GM19328 (cell line): Measurements from ENCODE around the gene MYO15A.

ENCODE experiments used
- ATAC-seq: cut with Tn5 transposase; IDR thresholded peaks from one replicate; pipeline ENCODE4 v1.9.1; 2021; ENCODE audit warnings: mild to moderate bottlenecking, moderate library complexity; ENCODE audit not compliant: unreplicated experiment

Gene MYO15A

DNA sequence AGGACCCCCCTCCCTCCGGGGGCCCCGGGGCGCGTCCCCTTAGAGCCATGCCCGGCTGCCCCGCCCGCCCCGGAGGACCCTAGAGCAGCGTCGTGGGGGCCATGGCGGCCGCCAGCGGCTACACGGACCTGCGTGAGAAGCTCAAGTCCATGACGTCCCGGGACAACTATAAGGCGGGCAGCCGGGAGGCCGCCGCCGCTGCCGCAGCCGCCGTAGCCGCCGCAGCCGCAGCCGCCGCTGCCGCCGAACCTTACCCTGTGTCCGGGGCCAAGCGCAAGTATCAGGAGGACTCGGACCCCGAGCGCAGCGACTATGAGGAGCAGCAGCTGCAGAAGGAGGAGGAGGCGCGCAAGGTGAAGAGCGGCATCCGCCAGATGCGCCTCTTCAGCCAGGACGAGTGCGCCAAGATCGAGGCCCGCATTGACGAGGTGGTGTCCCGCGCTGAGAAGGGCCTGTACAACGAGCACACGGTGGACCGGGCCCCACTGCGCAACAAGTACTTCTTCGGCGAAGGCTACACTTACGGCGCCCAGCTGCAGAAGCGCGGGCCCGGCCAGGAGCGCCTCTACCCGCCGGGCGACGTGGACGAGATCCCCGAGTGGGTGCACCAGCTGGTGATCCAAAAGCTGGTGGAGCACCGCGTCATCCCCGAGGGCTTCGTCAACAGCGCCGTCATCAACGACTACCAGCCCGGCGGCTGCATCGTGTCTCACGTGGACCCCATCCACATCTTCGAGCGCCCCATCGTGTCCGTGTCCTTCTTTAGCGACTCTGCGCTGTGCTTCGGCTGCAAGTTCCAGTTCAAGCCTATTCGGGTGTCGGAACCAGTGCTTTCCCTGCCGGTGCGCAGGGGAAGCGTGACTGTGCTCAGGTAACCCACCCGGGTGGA lies 75.8 kb downstream of the MYO15A start:
- no peak for ATAC-seq

- no peak for ATAC-seq
These were observed 76.8 kb downstream of the MYO15A start for GRCh38 chr17:18185391-18185790.

- ATAC-seq = no peak
These were observed 77.5 kb downstream of the MYO15A start for GRCh38 chr17:18185832-18186626.

DNA sequence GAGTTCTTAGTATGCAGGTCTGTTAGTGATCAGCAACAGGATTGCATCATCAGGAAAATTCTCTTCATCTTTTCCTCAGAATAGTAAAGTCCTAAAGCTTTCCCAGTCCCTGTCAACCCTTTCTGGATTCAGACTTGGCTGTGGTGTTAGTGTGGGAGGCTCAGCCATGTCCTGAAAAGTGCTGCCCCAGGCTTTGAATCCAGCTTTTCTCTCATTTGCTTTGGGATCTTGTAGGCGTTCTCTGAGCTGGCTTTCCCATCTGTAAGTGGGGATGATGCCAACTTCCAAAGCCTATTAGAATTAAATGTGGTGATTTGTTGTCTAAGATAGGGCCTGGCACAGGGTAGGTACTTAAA lies 78.0 kb downstream of the MYO15A start:
- ATAC-seq = no peak

DNA sequence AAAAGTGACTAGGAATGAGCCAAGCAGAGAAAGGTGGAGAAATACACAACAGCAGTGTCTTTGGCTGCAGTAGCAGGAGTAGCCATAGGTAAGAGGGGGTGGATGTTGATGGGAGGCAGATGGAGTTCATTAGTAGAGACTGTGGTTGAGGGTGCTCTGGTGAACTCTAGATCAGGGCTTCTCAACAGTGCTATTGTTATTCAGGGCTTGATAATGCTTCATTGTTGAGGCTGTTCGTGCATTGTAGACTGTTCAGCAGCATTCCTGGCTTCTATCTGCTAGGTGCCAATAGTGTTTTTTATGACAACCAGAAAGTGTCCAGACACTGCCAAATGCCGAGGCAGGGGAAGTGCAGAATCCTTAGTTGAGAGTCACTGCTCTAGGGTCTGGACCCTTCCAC lies 78.7 kb downstream of the MYO15A start:
- no peak for ATAC-seq

GRCh38 chr17:18187821-18188761 lies 79.5 kb downstream of the MYO15A start:
- ATAC-seq = no peak

GRCh38 chr17:18190628-18191235 lies 82.2 kb downstream of the MYO15A start:
- no peak for ATAC-seq

- ATAC-seq = no peak
These were observed 82.7 kb downstream of the MYO15A start for GRCh38 chr17:18191236-18191667.

DNA sequence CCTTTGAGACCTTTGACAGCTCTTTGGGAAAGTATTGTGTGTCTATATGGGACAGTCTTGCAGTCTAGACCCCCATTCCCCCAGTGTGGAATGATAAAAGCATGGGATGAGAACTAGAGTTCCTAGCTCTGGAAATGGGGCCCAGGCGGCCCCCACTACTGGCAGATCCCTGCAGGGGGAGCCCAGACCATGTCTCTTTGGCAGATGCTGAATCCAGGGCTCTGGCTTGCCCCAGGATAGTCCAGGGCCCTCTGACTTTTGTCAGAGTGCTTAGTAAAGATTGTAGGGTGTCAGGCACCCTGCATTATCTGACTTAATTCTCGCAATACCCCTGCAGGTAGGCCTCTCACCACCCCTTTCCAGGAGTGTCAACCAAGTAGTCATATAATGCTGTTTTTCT lies 83.4 kb downstream of the MYO15A start:
- no peak for ATAC-seq

GRCh38 chr17:18194394-18194793 lies 85.8 kb downstream of the MYO15A start:
- ATAC-seq = no peak

- no peak for ATAC-seq
These were observed 86.2 kb downstream of the MYO15A start for GRCh38 chr17:18194804-18195203.

DNA sequence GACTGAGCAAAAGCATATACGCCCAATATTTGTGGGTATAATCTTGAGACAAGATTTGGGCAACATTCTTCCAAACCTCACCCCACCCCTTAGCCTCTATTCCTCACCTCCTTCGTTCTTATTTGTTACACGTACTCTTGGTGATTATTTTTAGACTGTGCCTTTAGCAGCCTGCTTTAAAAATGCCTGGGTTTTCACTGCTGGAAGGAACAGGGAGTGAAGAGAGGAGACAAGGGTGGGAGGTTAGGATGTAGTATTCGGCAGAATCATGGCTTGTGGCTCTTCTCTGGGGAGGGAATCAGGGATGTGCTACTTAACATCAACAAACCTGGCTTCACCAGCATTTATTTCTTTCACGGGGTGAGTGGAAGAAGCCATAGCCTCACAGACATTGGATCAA lies 86.7 kb downstream of the MYO15A start:
- ATAC-seq = no peak

- no peak for ATAC-seq
These were observed 89.1 kb downstream of the MYO15A start for GRCh38 chr17:18197535-18198194.

DNA sequence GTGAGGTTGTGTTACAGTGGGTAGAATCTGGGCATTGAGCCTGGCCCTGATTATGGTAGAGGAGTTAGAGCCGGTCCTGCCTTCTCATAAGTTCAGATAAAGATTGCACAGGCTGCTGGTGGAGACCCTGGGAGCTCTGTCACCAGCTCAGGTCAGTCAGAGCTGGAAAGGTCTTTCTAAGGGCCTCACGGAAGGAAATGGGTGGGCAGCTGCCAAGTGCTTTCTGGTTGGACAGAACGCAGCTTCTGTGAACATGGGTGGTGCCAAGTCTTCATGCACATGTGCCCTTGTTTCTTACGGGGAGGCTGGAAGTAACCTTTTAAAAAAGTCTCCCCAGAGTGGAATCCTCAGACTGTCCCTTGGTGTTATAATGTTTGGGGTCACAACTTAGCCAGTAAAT lies 90.0 kb downstream of the MYO15A start:
- ATAC-seq = no peak

- no peak for ATAC-seq
These were observed 92.6 kb downstream of the MYO15A start for GRCh38 chr17:18201108-18201507.

- ATAC-seq = no peak
These were observed 94.8 kb downstream of the MYO15A start for GRCh38 chr17:18203308-18203707.

DNA sequence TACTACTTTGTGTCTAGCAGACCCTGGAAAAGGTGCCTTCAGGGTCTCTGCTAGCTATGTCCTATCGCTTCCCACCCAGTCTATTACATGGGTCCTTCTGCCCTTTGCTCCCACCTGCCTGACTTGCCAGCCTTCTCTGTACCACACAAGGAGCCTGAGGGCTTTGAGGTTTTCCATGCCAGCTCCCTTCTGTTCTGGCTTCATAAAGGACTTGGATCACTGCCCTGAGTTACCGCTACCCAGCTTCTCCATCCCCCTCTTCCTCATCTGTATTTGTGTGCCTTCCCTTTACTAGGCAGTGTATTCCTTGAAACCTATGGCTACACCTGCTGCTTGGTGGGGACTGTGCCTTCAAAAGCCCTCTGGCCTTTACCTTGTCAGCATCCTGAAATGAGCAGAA lies 97.3 kb downstream of the MYO15A start:
- no peak for ATAC-seq

GRCh38 chr17:18206962-18207361 lies 98.4 kb downstream of the MYO15A start:
- ATAC-seq = no peak

GRCh38 chr17:18208092-18208491 lies 99.5 kb downstream of the MYO15A start:
- ATAC-seq = no peak

GRCh38 chr17:18213666-18214270 lies 105.2 kb downstream of the MYO15A start:
- ATAC-seq = no peak
